Measurements from ENCODE around the gene HAUS2. TPM values are rescaled to one million over a fixed set of nuclear protein-coding genes. Genes with fewer than 3 reads are reported as not detected.
A peak's percentile ranks its signal among the peaks of the same experiment; 100 is the strongest.

Gene HAUS2
- total and polyA plus RNA-seq, 7 donors, result 11.1 to 24.6 (median 18.3) TPM

- Histone ChIP-seq H3K36me3 (peaks cover 0 to 7% (median 0%) of the 10 kb centered on the region in 4 donors), H3K27ac (no peak overlapping the region), H3K4me1 (peaks cover 0 to 63% (median 42%) of the 10 kb centered on the region in 4 donors), H3K4me3 (no peak overlapping the region), H3K9me3 (no peaks in the 10 kb centered on the region), H3K27me3 (no peaks in the 10 kb centered on the region)
- intact Hi-C loops (cut with DNase I), result no loop called here
- WGBS, 2 donors, result 84 to 85% methylated on average over 2 of the region's 2 CpGs
- DNase-seq, result no peak
- TF ChIP-seq CTCF (IDR thresholded peaks at IDR 0.05), result no peak
- TF ChIP-seq POLR2AphosphoS5 (IDR thresholded peaks at IDR 0.05), result no peak
- TF ChIP-seq POLR2A (IDR thresholded peaks at IDR 0.05), result no peak
- TF ChIP-seq EP300 (IDR thresholded peaks at IDR 0.05), result no peak
Measured at GRCh38 chr15:42603978-42604377, 55.3 kb downstream of the HAUS2 start.

- Histone ChIP-seq H3K27me3 (no peaks in the 10 kb centered on the region), H3K27ac (peak overlapping the region; percentile 52 to 72 (median 65)), H3K4me1 (peaks cover 0 to 60% (median 44%) of the 10 kb centered on the region in 4 donors), H3K9me3 (no peaks in the 10 kb centered on the region), H3K36me3 (peaks cover 0 to 7% (median 0%) of the 10 kb centered on the region in 4 donors), H3K4me3 (no peak overlapping the region)
- TF ChIP-seq POLR2AphosphoS5 (IDR thresholded peaks at IDR 0.05) (peak in 1 of 4 donors; percentile 26), CTCF (IDR thresholded peaks at IDR 0.05) (no peak), POLR2A (IDR thresholded peaks at IDR 0.05) (no peak)
- WGBS, 2 donors, result 61 to 88% methylated on average over 8 of the region's 8 CpGs
- intact Hi-C loops (cut with DNase I), result loop anchor here (5.0 kb wide), 1 partner anchor 42 kb away; no protein-coding TSS in a partner anchor
- DNase-seq, result no peak
Measured at GRCh38 chr15:42604894-42605744, 56.5 kb downstream of the HAUS2 start.

- no peak for DNase-seq
- Histone ChIP-seq H3K27me3 (no peaks in the 10 kb centered on the region), H3K4me1 (peaks cover 0 to 65% (median 43%) of the 10 kb centered on the region in 4 donors), H3K4me3 (no peak overlapping the region), H3K36me3 (peaks cover 0 to 7% (median 0%) of the 10 kb centered on the region in 4 donors), H3K27ac (peak overlapping the region in 3 of 4 donors; percentile 65 to 72 (median 65)), H3K9me3 (no peaks in the 10 kb centered on the region)
- WGBS, 2 donors, result 50 to 75% methylated on average over 3 of the region's 3 CpGs
- intact Hi-C loops (cut with DNase I), result loop anchor here (5.0 kb wide), 1 partner anchor 42 kb away; no protein-coding TSS in a partner anchor
- TF ChIP-seq POLR2AphosphoS5 (IDR thresholded peaks at IDR 0.05) (no peak), EP300 (IDR thresholded peaks at IDR 0.05) (no peak), CTCF (IDR thresholded peaks at IDR 0.05) (no peak), POLR2A (IDR thresholded peaks at IDR 0.05) (no peak)
Measured at GRCh38 chr15:42605796-42606195, 57.2 kb downstream of the HAUS2 start.

- intact Hi-C loops (cut with DNase I), result loop anchor here (5.0 kb wide), 1 partner anchor 39 kb away; no protein-coding TSS in a partner anchor
- TF ChIP-seq POLR2AphosphoS5 (IDR thresholded peaks at IDR 0.05) (no peak), CTCF (IDR thresholded peaks at IDR 0.05) (no peak)
- Histone ChIP-seq H3K4me3 (no peak overlapping the region), H3K4me1 (peaks cover 0 to 49% (median 40%) of the 10 kb centered on the region in 4 donors), H3K27ac (peak overlapping the region in 1 of 4 donors; percentile 4), H3K9me3 (no peaks in the 10 kb centered on the region), H3K27me3 (no peaks in the 10 kb centered on the region), H3K36me3 (peaks cover 0 to 7% (median 0%) of the 10 kb centered on the region in 4 donors)
- WGBS, 2 donors, result 39 to 80% methylated on average over 4 of the region's 4 CpGs
- no peak for DNase-seq
Measured at GRCh38 chr15:42608110-42608531, 59.5 kb downstream of the HAUS2 start.
